Measurements from ENCODE around the gene TMEM163.

- no peak for TF ChIP-seq CTCF (CRISPR knock-in tag; IDR thresholded peaks at IDR 0.05)
- no peak for TF ChIP-seq GABPA (IDR thresholded peaks at IDR 0.05; ENCODE audit: low read depth, low read length)
- TF ChIP-seq GABPA (CRISPR knock-in tag; IDR thresholded peaks at IDR 0.05; ENCODE audit: low read depth), result no peak
- TF ChIP-seq POLR2AphosphoS5 (IDR thresholded peaks at IDR 0.05; ENCODE audit: low read depth, low read length), result no peak
- TF ChIP-seq ZNF704 (CRISPR knock-in tag; IDR thresholded peaks at IDR 0.05; ENCODE audit: borderline replicate concordance), result no peak
- no peak for TF ChIP-seq SKI (IDR thresholded peaks at IDR 0.05; ENCODE audit: partially characterized antibody)
- TF ChIP-seq POLR2A (IDR thresholded peaks at IDR 0.05; ENCODE audit: insufficient read depth in 1 of 2, low read depth in 2 of 2, low read length in 2 of 2), result no peak
- TF ChIP-seq ZNF614 (CRISPR knock-in tag; IDR thresholded peaks at IDR 0.05; ENCODE audit: borderline replicate concordance), result no peak
Observed at GRCh38 chr2:134568413-134568812, 150.4 kb downstream of the TMEM163 start.

Data from HepG2 (cell line).